CD4-positive, alpha-beta T cell (primary cell): Measurements from ENCODE around the gene USF2. TPM values are rescaled to one million over a fixed set of nuclear protein-coding genes. Genes with fewer than 3 reads are reported as not detected.

ENCODE experiments used
- ATAC-seq: fragments of 200-7000 bp; cut with Tn5 transposase; one replicate; pipeline ENCODE4 v1.10.0; 2022; ENCODE audit warnings: mild to moderate bottlenecking; ENCODE audit not compliant: poor library complexity
- CTCF ChIA-PET: fragments of 350-600 bp; sonication (Branson Sonifier 250); formaldehyde crosslinking; loops from one replicate; lab custom pipeline; 2021; ENCODE audit warnings: antibody characterized with exemption, inconsistent platforms; lab: Charles Lee
- POLR2A ChIA-PET: fragments of 350-600 bp; sonication (Branson Sonifier 250); formaldehyde crosslinking; loops from one replicate; lab custom pipeline; 2021; ENCODE audit warnings: antibody characterized with exemption, inconsistent platforms; lab: Charles Lee
- DNase-seq, 14 experiments: peaks; one replicate each; pipeline ENCODE4 v3.0.0-alpha.2; 2013 to 2020; ENCODE audit warnings: mixed read lengths in 2 of 14
- H3K27ac ChIP-seq, 2 donors: one replicate each; pipeline versions ENCODE4 v1.5.1 to v1.7.0; 2013; ENCODE audit warnings: low read length in 2 of 2, low read depth in 1 of 2, mild to moderate bottlenecking in 1 of 2
- H3K27me3 ChIP-seq, 2 experiments: 1 replicate in 1 of 2; 2 replicates in 1 of 2; pipeline versions ENCODE4 v1.6.1 to v1.7.0; 2013; ENCODE audit warnings: low read length in 2 of 2, control low read depth in 1 of 2, mild to moderate bottlenecking in 1 of 2, moderate library complexity in 1 of 2; ENCODE audit not compliant: insufficient read depth in 2 of 2, control insufficient read depth in 1 of 2
- H3K36me3 ChIP-seq: one replicate; pipeline ENCODE4 v1.6.1; 2013; ENCODE audit warnings: low read length, control low read depth; ENCODE audit not compliant: insufficient read depth
- H3K4me1 ChIP-seq: one replicate; pipeline ENCODE4 v1.6.1; 2013; ENCODE audit warnings: low read length, control low read depth; ENCODE audit not compliant: insufficient read depth
- H3K4me3 ChIP-seq: one replicate; pipeline ENCODE4 v1.5.1; 2013; ENCODE audit warnings: mild to moderate bottlenecking, low read length, moderate library complexity
- H3K9me3 ChIP-seq, 2 experiments: 1 replicate in 1 of 2; 2 replicates in 1 of 2; pipeline versions ENCODE4 v1.6.1 to v1.7.0; 2013; ENCODE audit warnings: low read length in 2 of 2, mild to moderate bottlenecking in 2 of 2, control low read depth in 1 of 2, moderate library complexity in 1 of 2; ENCODE audit not compliant: control insufficient read depth in 1 of 2, insufficient read depth in 1 of 2
- H3K27ac Mint-ChIP-seq: one replicate; pipeline ENCODE4 v1.8.0; 2020; ENCODE audit warnings: mixed read lengths
- H3K27me3 Mint-ChIP-seq: one replicate; pipeline ENCODE4 v1.8.0; 2021; ENCODE audit warnings: mixed read lengths
- H3K36me3 Mint-ChIP-seq: one replicate; pipeline ENCODE4 v1.8.0; 2021; ENCODE audit warnings: low read depth, mixed read lengths
- H3K4me1 Mint-ChIP-seq: one replicate; pipeline ENCODE4 v1.8.0; 2021; ENCODE audit warnings: low read depth, mixed read lengths
- H3K4me3 Mint-ChIP-seq: one replicate; pipeline ENCODE4 v1.8.0; 2020; ENCODE audit warnings: mild to moderate bottlenecking, mixed read lengths
- H3K9me3 Mint-ChIP-seq: one replicate; pipeline ENCODE4 v1.8.0; 2020; ENCODE audit warnings: mixed read lengths
- intact Hi-C, 2 experiments: fragments of 100-400 bp; cut with DNase I in 1 of 2; cut with micrococcal nuclease in 1 of 2; formaldehyde crosslinking; loops; one replicate each; pipeline versions ENCODE4 v1.15.1 to v1.9.0; 2023 to 2025; cut with DNase I, micrococcal nuclease
- polyA plus RNA-seq, 2 donors: library from polyadenylated mRNA; unstranded; fragments of 120-200 nt; gene quantifications; one replicate each; pipeline ENCODE4 v1.2.1, GENCODE V29; 2013
- total RNA-seq, 174 experiments: library from RNA in 2 of 174; stranded (reverse) in 2 of 174; gene quantifications; one replicate each; pipeline ENCODE4 v1.2.3 and lab custom pipeline; 2021 to 2026
- TF ChIP-seq, protein P1 (sequence below): fragments of 200-600 bp; IDR thresholded peaks from one replicate; pipeline ENCODE4 v1.8.0; 2022; ENCODE audit warnings: antibody characterized with exemption, mild to moderate bottlenecking

Gene USF2, protein sequence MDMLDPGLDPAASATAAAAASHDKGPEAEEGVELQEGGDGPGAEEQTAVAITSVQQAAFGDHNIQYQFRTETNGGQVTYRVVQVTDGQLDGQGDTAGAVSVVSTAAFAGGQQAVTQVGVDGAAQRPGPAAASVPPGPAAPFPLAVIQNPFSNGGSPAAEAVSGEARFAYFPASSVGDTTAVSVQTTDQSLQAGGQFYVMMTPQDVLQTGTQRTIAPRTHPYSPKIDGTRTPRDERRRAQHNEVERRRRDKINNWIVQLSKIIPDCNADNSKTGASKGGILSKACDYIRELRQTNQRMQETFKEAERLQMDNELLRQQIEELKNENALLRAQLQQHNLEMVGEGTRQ
- total RNA-seq (100 to 1,000 TPM; 335 to 344 TPM), total RNA-seq (lab: John Stamatoyannopoulos, UW) (27.1 to 200 (median 123) reads per million in 172 experiments)
- 164 TPM for polyA plus RNA-seq (2013, experiment 1 of 2)
- polyA plus RNA-seq (2013, experiment 2 of 2): 193 TPM

DNA sequence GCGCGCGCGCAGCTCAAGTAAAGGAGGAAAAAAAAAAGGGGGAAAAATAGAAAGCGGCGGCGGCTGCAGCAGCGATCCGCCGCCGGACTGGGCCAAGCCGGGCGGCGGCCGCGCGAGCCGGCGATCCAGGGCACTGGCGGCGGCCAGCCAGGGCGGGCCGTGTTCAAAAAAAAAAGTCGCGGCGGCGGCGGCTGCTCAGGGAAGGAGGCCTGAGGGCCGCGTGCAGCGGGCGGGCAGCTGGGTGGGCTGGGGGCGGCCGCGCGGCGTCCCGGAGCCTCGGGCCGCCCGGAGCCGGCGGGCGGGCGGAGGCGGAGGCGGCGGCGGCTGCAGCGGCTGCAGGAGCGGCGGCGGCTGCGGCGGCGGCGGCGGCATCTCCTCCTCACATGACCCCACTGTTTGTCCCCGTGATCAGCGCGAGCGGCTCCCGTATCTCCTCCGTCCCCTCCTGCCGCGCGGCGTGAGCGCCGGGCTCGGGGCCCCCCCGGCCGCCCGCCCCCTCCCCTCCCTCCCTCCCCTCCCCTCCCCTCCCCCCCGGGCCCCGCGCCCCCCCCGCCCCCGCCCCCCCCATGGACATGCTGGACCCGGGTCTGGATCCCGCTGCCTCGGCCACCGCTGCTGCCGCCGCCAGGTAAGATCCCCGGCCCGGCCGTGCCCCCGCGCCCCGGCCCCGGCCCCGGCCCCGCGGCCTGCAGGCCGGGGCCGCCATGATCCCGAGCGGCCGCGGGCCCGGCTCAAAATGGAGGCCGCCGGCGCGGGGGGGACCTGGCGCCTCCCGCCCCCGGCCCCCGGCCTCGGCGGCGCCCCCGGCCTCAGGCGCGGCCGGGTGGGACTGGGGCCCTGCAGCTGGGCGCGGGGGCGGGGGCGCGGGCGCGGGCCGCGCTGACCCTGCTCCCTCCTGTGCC is at the start of gene USF2:
Gene USF2 (plus strand): TSS at position 427 of the 902 bp plus-strand sequence. CDS start 140 bp downstream, at position 567.
- ChIA-PET CTCF (interaction anchor here (0.6 to 1.7 kb wide), 5 partner anchors 28 to 128 kb away, joined by 3 to 6 read pairs (median 4); no protein-coding TSS in a partner anchor), POLR2A (interaction anchor here (0.6 to 4.1 kb wide), 19 partner anchors 9 to 947 kb away, joined by 3 to 27 read pairs (median 4); partner anchors contain the start of gene FXYD5)
- H3K27me3 ChIP-seq: no peaks in the 10 kb centered on the region
- H3K4me1 Mint-ChIP-seq: peaks cover 37% of the 10 kb centered on the region
- peak within 1 kb of the TSS; percentile 78 for H3K4me3 ChIP-seq
- ATAC-seq (peak; percentile 33), DNase-seq (peak; percentile 47 to 87 (median 60))
- peak within 1 kb of the TSS; percentile 92 for H3K27ac Mint-ChIP-seq
- no peaks in the 10 kb centered on the region for H3K9me3 Mint-ChIP-seq
- TF ChIP-seq, protein P1, sequence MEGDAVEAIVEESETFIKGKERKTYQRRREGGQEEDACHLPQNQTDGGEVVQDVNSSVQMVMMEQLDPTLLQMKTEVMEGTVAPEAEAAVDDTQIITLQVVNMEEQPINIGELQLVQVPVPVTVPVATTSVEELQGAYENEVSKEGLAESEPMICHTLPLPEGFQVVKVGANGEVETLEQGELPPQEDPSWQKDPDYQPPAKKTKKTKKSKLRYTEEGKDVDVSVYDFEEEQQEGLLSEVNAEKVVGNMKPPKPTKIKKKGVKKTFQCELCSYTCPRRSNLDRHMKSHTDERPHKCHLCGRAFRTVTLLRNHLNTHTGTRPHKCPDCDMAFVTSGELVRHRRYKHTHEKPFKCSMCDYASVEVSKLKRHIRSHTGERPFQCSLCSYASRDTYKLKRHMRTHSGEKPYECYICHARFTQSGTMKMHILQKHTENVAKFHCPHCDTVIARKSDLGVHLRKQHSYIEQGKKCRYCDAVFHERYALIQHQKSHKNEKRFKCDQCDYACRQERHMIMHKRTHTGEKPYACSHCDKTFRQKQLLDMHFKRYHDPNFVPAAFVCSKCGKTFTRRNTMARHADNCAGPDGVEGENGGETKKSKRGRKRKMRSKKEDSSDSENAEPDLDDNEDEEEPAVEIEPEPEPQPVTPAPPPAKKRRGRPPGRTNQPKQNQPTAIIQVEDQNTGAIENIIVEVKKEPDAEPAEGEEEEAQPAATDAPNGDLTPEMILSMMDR: no peak
- H3K4me3 Mint-ChIP-seq: peak within 1 kb of the TSS; percentile 95
- peak within 1 kb of the TSS; percentile 79 to 83 for H3K27ac ChIP-seq
- H3K36me3 Mint-ChIP-seq: peaks cover 65% of the 10 kb centered on the region
- intact Hi-C loops: loop anchor here (2.0 to 10.0 kb wide), 5 partner anchors 51 to 446 kb away; partner anchors contain the start of genes FXYD7 (in 2 of the 2) and KMT2B (in 1 of the 2)
- no peaks in the 10 kb centered on the region for H3K9me3 ChIP-seq
- H3K27me3 Mint-ChIP-seq: no peaks in the 10 kb centered on the region
- H3K36me3 ChIP-seq: peaks cover 40% of the 10 kb centered on the region
- peaks cover 57% of the 10 kb centered on the region for H3K4me1 ChIP-seq

DNA sequence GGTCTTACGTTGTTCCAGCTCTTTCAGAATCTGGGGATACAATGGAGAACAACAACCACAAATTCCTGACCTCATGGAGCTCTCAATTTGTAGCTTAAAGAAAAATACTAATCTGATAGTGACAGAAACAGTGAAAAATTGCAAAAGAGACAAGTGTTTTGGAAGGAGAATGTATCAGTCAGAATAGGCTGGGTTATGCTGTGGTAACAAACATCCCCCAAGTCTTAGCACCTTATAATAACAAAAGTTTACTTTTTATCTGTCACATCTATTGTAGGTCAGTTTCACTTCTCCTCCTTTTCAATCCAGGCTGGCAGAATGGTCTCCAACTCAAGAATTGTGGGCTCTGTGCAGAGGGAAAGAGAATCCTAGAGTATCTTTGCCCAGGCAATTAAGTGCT is 49.8 kb upstream of the USF2 start:
- CTCF ChIA-PET: no interaction called here

More for the DNA sequence above, 49.8 kb upstream of the USF2 start:
- peaks cover 61% of the 10 kb centered on the region for H3K4me1 ChIP-seq
- Mint-ChIP-seq H3K27ac (peak overlapping the region; percentile 0), H3K4me3 (no peak overlapping the region), H3K27me3 (no peaks in the 10 kb centered on the region), H3K36me3 (no peaks in the 10 kb centered on the region), H3K9me3 (peaks cover 3% of the 10 kb centered on the region), H3K4me1 (peaks cover 53% of the 10 kb centered on the region)
- H3K36me3 ChIP-seq: no peaks in the 10 kb centered on the region
- TF ChIP-seq, protein P1: no peak
- POLR2A ChIA-PET: interaction anchor here (1.9 to 5.7 kb wide), 2 partner anchors 13 to 65 kb away, joined by 5 to 36 read pairs; no protein-coding TSS in a partner anchor
- ATAC-seq: no peak
- H3K27me3 ChIP-seq: no peaks in the 10 kb centered on the region
- peaks cover 0 to 13% of the 10 kb centered on the region in 2 experiments for H3K9me3 ChIP-seq
- intact Hi-C loops: loop anchor here (5.0 to 10.0 kb wide), 2 partner anchors 46 to 48 kb away; partner anchors contain the start of gene USF2 (in 2 of the 2)
- no peak overlapping the region for H3K4me3 ChIP-seq
- H3K27ac ChIP-seq: no peak overlapping the region
- DNase-seq: no peak
